Aorta (tissue), 5 donors: ENCODE results near the gene C14orf132. TPM values are rescaled to one million over a fixed set of nuclear protein-coding genes. Genes with fewer than 3 reads are reported as not detected.

ENCODE experiments used
- ATAC-seq: fragments of 200-7000 bp; cut with Tn5 transposase; one replicate; pipeline ENCODE4 v1.9.1; 2022; ENCODE audit warnings: moderate library complexity; ENCODE audit not compliant: low FRiP score
- DNase-seq, 2 donors: peaks; one replicate each; pipeline ENCODE4 v3.0.0-alpha.2; 2020
- H3K27ac ChIP-seq, 2 donors: one replicate each; pipeline ENCODE4 v1.5.1; 2013; ENCODE audit warnings: low read length in 2 of 2, mild to moderate bottlenecking in 2 of 2, moderate library complexity in 2 of 2, control low read depth in 1 of 2, inconsistent platforms in 1 of 2, low read depth in 1 of 2
- H3K27me3 ChIP-seq, 2 donors: one replicate each; pipeline ENCODE4 v1.6.1; 2013; ENCODE audit warnings: control low read depth in 1 of 2, low read length in 1 of 2, mild to moderate bottlenecking in 1 of 2, moderate library complexity in 1 of 2; ENCODE audit not compliant: insufficient read depth in 2 of 2, control insufficient read depth in 1 of 2
- H3K36me3 ChIP-seq, 2 donors: one replicate each; pipeline ENCODE4 v1.6.1; 2013; ENCODE audit warnings: control low read depth in 1 of 2, low read length in 1 of 2, mild to moderate bottlenecking in 1 of 2; ENCODE audit not compliant: insufficient read depth in 2 of 2, control insufficient read depth in 1 of 2
- H3K4me1 ChIP-seq, 2 donors: one replicate each; pipeline ENCODE4 v1.6.1; 2013; ENCODE audit warnings: low read length in 2 of 2, control low read depth in 1 of 2, mild to moderate bottlenecking in 1 of 2, moderate library complexity in 1 of 2; ENCODE audit not compliant: insufficient read depth in 2 of 2, control insufficient read depth in 1 of 2
- H3K4me3 ChIP-seq, 2 donors: one replicate each; pipeline ENCODE4 v1.5.1; 2013; ENCODE audit warnings: low read length in 2 of 2, control low read depth in 1 of 2, mild to moderate bottlenecking in 1 of 2
- H3K9me3 ChIP-seq: one replicate; pipeline ENCODE4 v1.6.1; 2013; ENCODE audit warnings: mild to moderate bottlenecking, low read length; ENCODE audit not compliant: control insufficient read depth
- WGBS, 2 donors: extraction: QIAGEN DNeasy Blood & Tissue Kit; methylation state at CpG; one replicate each; pipeline ENCODE4 v1.1.7; 2013; 5-methylcytosine and 5-hydroxymethylcytosine counted together
- intact Hi-C, 2 donors: fragments of 100-400 bp; cut with DNase I; formaldehyde crosslinking; loops; one replicate each; pipeline versions ENCODE4 v1.14.2 to v1.15.0; 2022
- polyA plus RNA-seq, 2 donors: library from polyadenylated mRNA; stranded (reverse); fragments of 200-250 nt; gene quantifications; one replicate each; pipeline ENCODE4 v1.2.3, GENCODE V29; 2013
- total RNA-seq, 2 donors: library from RNA; stranded (reverse); fragmentation: NEBNext Ultra II Directional; extraction: Animal tissue kit (Norgen Biotek cat#: 25700); gene quantifications; one replicate each; pipeline ENCODE4 v1.2.1, GENCODE V29; 2021
- donor health status: healthy with polysubstance abuse.
- donor health status: Bipolar disorder and iron deficiency.
- donor health status: DM: no; HTN: no; CAD: no.
- donor health status: DM: no; HTN: no; CAD: no.
- donor health status: DM: yes; HTN: yes; CAD: no.

Gene C14orf132
- total and polyA plus RNA-seq, 4 donors = 10.8 to 39.1 (median 26.2) TPM

DNA sequence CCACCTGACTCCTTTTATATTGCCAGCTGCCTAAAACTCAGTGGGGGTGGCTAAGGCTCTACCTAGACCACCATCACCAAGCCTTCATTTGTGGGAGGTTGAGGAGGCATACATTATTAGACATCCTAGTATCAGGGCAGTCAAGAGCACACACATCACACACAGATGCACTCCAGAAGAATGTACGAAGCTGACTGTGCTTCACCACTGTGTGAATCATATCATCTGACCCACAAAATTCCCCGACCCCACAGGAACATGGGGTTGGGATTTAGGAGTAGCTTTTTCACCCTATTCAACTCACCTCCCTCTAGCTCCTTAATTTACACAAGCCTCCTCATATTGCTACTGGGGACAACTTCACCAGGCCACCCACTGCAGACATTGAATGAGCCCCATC, 100.7 kb downstream of the C14orf132 start:
- 76 to 86% methylated on average over 2 of the region's 2 CpGs for WGBS, 2 donors
- Histone ChIP-seq H3K4me1 (peaks cover 0 to under 1% of the 10 kb centered on the region in 2 donors), H3K4me3 (no peak overlapping the region), H3K36me3 (no peaks in the 10 kb centered on the region), H3K27ac (no peak overlapping the region), H3K27me3 (no peaks in the 10 kb centered on the region), H3K9me3 (peaks cover 10% of the 10 kb centered on the region)
- DNase-seq (no peak), ATAC-seq (no peak)
- intact Hi-C loops = no loop called here

- Histone ChIP-seq H3K4me3 (no peak overlapping the region), H3K36me3 (no peaks in the 10 kb centered on the region), H3K27me3 (no peaks in the 10 kb centered on the region), H3K9me3 (peaks cover 10% of the 10 kb centered on the region), H3K4me1 (peaks cover 0 to 3% of the 10 kb centered on the region in 2 donors), H3K27ac (no peak overlapping the region)
- no peak for ATAC-seq
- DNase-seq = no peak
- WGBS, 2 donors = 74 to 79% methylated on average over 5 of the region's 5 CpGs
- intact Hi-C loops = no loop called here
Measured at GRCh38 chr14:96140952-96141351, 101.8 kb downstream of the C14orf132 start.

Other genes with a start within 250 kb of the C14orf132 start
- gene TUNAR, start 162.5 kb upstream of the C14orf132 start, total RNA-seq = not detected
- not detected for gene TUNAR, start 162.5 kb upstream of the C14orf132 start, polyA plus RNA-seq
- gene BDKRB2, start 165.5 kb downstream of the C14orf132 start, total RNA-seq = 10 to 100 TPM in 1 of 2 donors, 1 to 10 TPM in 1; 5.2 to 12.2 TPM
- not detected for gene BDKRB2, start 165.5 kb downstream of the C14orf132 start, polyA plus RNA-seq
- gene BDKRB1, start 216.8 kb downstream of the C14orf132 start, total RNA-seq = 1 to 10 TPM in 1 of 2 donors, under 1 TPM in 1; 0.36 to 2.8 TPM
- under 1 TPM in 1 of 2 donors, not detected in 1; 0.18 TPM for gene BDKRB1, start 216.8 kb downstream of the C14orf132 start, polyA plus RNA-seq